Measurements from ENCODE around the gene ARHGAP15. TPM values are rescaled to one million over a fixed set of nuclear protein-coding genes. Genes with fewer than 3 reads are reported as not detected.

Gene ARHGAP15
- total RNA-seq, 1 donor from 2014 or later, result not detected

GRCh38 chr2:143608758-143609157 lies 479.5 kb downstream of the ARHGAP15 start:
- TF ChIP-seq, protein P1, sequence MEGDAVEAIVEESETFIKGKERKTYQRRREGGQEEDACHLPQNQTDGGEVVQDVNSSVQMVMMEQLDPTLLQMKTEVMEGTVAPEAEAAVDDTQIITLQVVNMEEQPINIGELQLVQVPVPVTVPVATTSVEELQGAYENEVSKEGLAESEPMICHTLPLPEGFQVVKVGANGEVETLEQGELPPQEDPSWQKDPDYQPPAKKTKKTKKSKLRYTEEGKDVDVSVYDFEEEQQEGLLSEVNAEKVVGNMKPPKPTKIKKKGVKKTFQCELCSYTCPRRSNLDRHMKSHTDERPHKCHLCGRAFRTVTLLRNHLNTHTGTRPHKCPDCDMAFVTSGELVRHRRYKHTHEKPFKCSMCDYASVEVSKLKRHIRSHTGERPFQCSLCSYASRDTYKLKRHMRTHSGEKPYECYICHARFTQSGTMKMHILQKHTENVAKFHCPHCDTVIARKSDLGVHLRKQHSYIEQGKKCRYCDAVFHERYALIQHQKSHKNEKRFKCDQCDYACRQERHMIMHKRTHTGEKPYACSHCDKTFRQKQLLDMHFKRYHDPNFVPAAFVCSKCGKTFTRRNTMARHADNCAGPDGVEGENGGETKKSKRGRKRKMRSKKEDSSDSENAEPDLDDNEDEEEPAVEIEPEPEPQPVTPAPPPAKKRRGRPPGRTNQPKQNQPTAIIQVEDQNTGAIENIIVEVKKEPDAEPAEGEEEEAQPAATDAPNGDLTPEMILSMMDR (conservative IDR thresholded peaks at IDR 0.05; ENCODE audit: low read depth, low read length), result no peak
- no peak overlapping the region for H3K4me3 ChIP-seq (ENCODE audit: low read depth, low read length)
- no peak for DNase-seq (ENCODE audit: low read depth)

DNA sequence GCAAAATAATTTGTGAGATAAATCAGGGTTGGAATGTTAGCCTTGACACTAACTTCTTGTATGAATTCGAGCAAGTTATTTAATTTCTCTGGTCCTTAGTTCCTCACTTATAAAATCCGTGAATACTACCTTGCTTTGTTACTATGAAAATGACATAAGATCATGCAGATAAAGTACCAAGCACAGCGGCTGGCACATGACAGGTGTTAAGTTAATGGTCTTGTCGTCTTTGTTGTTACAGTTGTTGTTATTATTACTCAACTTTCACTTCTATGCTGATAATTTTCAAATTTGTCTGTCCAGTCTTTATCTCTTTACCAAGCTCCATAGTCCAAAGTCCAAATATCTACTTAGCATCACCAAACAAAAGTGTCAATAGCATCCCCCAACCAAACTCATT lies 482.1 kb downstream of the ARHGAP15 start:
- DNase-seq (ENCODE audit: low read depth), result no peak
- H3K4me3 ChIP-seq (ENCODE audit: low read depth, low read length), result no peak overlapping the region
- TF ChIP-seq, protein P1 (conservative IDR thresholded peaks at IDR 0.05; ENCODE audit: low read depth, low read length), result no peak

- H3K4me3 ChIP-seq (ENCODE audit: low read depth, low read length), result no peak overlapping the region
- DNase-seq (ENCODE audit: low read depth), result no peak
- TF ChIP-seq, protein P1 (conservative IDR thresholded peaks at IDR 0.05; ENCODE audit: low read depth, low read length), result no peak
Observed at GRCh38 chr2:143615562-143615961, 486.3 kb downstream of the ARHGAP15 start.

DNA sequence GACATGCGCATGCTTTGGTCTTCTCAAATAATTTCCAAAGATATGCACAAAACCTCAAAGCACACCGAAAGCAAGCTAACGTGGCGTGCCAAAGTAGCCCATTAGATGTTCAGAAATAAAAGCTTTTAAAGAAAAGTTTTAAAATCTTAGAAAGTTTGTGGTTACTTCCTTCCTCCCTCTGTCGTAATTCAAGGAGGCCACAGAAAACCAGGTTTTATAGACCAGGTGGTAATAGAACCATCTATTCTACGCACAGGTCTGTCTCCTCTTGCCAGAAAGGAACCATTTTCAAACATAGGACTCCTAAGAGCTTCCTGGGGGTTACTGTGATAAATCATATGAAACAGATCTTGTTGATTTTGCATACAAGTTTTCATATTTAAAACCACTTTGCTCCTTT lies 487.2 kb downstream of the ARHGAP15 start:
- no peak for DNase-seq (ENCODE audit: low read depth)
- TF ChIP-seq, protein P1 (conservative IDR thresholded peaks at IDR 0.05; ENCODE audit: low read depth, low read length), result no peak
- no peak overlapping the region for H3K4me3 ChIP-seq (ENCODE audit: low read depth, low read length)

DNA sequence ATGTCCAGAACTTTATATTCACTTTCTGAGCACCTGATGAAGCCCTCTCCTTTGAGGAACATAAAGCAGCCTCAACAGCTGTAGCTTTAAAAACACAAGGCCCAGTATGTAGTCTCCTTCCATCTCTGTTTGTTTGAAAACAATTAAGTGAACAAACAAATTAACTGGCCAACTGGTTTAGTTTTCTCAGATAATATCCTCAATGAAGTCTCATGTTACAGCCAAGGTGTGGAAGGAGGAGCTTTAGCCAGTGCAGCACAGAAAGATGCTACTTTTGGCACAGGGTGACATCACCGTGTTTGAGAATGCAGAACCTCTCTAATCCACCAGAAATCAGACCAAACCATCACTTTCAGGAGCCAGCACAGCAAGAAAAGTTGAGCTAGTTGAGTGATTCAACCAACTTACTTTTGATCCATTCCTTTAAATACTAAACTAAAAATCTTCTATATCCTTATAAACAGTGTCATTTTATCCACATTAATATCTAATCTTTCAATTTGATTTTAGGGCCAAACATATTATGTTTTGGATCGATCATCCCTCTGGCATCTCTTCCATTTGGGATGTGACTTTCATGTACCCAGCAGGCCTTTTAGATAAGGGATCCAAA lies 488.7 kb downstream of the ARHGAP15 start:
- TF ChIP-seq, protein P1 (conservative IDR thresholded peaks at IDR 0.05; ENCODE audit: low read depth, low read length), result no peak
- H3K4me3 ChIP-seq (ENCODE audit: low read depth, low read length), result no peak overlapping the region
- DNase-seq (ENCODE audit: low read depth), result no peak

GRCh38 chr2:143622106-143622505 lies 492.9 kb downstream of the ARHGAP15 start:
- TF ChIP-seq, protein P1 (conservative IDR thresholded peaks at IDR 0.05; ENCODE audit: low read depth, low read length), result no peak
- no peak for DNase-seq (ENCODE audit: low read depth)
- no peak overlapping the region for H3K4me3 ChIP-seq (ENCODE audit: low read depth, low read length)

- no peak for DNase-seq (ENCODE audit: low read depth)
- TF ChIP-seq, protein P1 (conservative IDR thresholded peaks at IDR 0.05; ENCODE audit: low read depth, low read length), result no peak
- H3K4me3 ChIP-seq (ENCODE audit: low read depth, low read length), result no peak overlapping the region
Observed at GRCh38 chr2:143623231-143623908, 494.2 kb downstream of the ARHGAP15 start.
